GM10266 (cell line): ENCODE results near the gene PDIA5.
A peak's percentile ranks its signal among the peaks of the same experiment; 100 is the strongest.

Source experiments
- DNase-seq: peaks from one replicate; pipeline ENCODE4 v3.0.0; 2012; ENCODE audit errors: extremely low spot score
- TF ChIP-seq, protein P1 (sequence below): IDR thresholded peaks from 2 replicates; pipeline ENCODE4 v1.5.1; 2012; ENCODE audit warnings: mild to moderate bottlenecking, low read depth; ENCODE audit not compliant: control insufficient read depth, insufficient read depth; ENCODE audit errors: missing control alignments

PDIA5 gene

DNA sequence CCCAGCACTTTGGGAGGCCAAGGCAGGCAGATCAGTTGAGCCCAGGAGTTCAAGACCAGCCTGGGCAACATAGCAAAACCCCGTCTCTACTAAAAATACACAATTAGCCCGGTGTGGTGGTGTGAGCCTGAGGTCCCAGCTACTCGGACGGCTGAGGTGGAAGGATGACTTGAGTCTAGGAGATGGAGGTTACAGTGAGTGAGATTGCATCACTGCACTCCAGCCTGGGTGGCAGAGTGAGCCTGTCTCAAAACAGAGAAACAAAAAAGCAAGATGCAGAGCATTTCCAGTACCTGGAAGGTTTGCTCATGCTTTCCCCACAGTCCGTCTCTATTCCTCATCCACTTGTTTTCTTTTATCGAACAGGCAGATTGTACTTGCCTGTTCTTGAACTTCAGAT is 3.8 kb upstream of the PDIA5 start:
- no peak for DNase-seq
- TF ChIP-seq, protein P1, sequence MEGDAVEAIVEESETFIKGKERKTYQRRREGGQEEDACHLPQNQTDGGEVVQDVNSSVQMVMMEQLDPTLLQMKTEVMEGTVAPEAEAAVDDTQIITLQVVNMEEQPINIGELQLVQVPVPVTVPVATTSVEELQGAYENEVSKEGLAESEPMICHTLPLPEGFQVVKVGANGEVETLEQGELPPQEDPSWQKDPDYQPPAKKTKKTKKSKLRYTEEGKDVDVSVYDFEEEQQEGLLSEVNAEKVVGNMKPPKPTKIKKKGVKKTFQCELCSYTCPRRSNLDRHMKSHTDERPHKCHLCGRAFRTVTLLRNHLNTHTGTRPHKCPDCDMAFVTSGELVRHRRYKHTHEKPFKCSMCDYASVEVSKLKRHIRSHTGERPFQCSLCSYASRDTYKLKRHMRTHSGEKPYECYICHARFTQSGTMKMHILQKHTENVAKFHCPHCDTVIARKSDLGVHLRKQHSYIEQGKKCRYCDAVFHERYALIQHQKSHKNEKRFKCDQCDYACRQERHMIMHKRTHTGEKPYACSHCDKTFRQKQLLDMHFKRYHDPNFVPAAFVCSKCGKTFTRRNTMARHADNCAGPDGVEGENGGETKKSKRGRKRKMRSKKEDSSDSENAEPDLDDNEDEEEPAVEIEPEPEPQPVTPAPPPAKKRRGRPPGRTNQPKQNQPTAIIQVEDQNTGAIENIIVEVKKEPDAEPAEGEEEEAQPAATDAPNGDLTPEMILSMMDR, result no peak

DNA sequence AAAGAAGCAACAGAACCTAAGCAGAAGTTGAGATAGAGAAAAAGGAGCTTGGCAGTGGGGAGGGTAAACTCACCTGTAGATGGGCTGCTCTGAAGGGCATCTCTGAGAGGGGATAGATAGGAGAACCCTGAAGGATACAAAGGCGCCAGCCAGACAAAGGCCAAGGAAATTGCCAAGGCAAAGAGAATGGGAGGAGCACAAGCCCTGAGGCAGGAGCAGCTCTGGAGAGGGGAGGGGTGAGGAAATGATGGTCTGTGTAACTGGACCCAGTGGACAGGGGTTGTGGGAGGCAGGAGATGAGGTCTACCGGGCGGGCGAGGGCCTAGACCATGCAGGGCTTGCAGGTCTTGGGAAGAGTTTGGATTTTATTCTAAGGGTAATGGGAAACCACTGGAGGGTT is 2.3 kb upstream of the PDIA5 start:
- TF ChIP-seq, protein P1, result no peak
- no peak for DNase-seq

DNA sequence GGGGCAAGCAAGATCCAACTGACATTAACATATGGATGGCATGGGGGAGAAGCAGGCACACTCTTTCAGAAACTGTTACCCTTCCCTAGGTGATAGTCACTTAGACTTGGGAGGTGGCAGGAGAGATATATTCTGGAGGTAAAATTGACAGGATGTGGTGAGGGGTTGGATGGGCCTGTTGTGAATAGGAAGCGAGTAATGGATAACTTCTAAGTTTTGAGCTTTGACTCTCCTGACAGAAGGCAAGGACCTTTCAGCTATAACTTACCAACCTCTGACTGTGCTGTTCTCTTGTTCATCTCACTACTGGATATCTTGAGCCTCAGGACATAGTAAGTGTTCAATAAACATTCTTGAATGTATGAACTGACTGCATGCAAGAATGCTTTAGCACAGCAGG is 1.9 kb upstream of the PDIA5 start:
- no peak for DNase-seq
- TF ChIP-seq, protein P1, result no peak

DNA sequence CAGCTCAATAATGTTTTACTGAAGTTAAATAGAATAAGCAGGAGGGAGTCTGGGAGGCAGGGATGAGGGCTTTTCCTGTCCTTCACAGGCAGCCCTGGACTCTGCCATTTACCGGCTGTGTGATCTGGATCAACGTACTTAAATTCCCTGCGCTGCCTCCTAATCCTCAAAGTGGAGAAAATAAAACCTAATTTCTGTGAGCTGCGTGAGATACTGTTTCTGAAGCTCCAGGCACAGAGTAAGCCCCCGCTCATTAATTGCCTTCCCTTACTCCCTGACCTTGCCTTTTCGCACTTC is 278 bp upstream of the PDIA5 start:
- TF ChIP-seq, protein P1, result no peak
- no peak for DNase-seq

DNA sequence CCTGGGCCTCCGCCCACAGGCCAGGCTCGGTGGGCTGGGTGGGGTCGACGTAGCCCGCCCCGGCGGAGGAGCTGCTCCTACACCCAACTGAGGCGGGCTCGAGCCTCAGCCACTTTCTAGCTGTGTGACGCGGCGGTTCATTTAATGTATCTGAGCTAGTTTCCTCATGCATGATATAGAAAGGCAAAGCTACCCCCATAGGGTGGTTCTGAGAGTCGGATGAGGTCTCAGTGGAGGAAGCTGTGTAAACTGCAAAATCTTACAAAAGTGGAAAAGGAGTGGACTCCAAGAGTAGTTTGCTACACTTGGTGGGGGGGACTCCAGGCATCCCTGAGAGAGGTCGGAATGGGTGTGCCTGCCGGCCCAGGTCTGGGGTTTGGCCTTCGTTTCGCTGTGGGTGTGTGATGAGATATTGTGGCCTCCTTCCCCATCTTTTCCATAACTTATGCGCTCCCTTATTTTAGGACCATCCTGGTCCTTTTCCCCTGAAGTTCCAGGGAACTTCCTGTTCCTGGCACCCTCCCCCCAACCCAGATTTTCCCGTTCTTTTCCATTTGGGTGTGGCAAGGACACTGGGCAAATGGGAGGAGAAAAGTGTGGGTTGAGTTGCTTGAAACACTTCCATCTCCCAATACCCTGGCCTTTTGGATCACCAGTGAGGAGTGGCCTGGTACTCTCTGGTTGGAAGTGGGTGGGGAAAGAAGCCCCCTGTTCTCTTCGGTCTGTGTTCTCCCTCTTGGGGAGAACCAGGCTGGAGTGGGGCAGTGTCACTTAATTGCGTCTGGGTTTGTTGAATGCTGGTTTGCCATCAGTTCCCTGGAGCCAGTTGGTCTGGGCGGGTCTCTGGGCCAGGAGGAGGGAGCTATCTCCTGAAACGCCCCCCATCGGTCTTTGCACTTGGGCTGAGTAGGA is 1.1 kb downstream of the PDIA5 start:
- peak; percentile 38 for DNase-seq
- TF ChIP-seq, protein P1, result no peak

DNA sequence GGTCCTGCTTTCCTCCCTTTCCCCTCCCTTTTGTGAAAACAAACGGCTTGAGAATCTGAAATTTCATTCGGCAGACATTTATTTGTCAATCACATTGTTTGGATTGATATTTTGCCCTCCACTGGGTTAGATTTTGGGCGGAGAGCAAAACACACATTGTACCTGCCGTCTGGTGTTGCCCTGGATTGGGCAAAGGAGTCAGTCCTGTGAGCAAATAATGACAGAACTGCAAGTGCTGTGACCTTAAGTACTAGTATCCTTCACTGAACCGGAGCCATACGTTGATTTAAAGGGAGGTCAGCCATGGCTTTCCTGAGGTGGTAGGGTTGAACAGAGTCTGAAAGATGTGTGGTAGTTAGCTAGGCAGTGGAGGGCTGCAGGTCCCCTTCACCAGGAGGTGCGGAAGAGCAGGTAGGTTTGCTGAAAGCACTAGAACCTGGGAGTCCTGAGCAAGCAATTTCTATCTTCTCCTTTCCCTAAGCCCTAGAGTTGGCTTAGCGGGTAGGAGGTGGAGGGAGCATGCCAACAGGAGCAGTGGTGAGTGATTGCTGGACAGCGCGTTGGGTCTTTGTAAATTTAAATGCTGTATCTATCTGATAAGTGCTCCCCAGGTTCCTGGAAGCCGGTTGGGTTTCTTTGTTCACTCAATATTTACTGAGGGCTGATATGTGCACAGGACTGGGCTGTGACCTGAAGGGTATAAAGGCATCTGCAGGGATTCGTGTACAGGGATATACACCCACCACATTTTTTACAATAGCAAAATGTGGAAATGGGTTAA is 2.0 kb downstream of the PDIA5 start:
- TF ChIP-seq, protein P1, result no peak
- DNase-seq, result no peak

DNA sequence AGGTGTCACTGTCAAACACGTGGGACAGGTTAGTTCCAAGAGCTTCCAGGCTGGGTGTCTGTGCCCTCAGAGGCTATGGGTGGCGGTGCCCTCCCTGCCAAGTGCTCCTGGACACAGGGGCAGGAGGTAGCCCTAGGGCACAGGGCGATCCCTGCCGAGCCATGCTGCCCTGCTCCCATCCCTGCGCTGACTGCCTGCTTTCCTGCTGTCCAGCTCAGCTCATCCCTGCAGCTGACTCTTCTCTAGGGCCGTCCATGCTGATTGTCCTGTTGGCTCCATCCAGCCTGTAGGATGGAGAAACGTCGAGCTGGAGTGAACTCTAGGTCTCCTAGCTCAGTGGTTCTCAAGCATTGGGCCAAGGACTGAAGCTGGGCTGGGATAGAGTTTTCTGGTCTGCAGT is 3.7 kb downstream of the PDIA5 start:
- no peak for DNase-seq
- TF ChIP-seq, protein P1, result no peak
